ENCODE results near the gene COX20.
"Not testable (repeated sequence)": the region's sequence is repeated elsewhere in the genome, so short reads cannot be mapped to it uniquely, and the experiment has no call there.

COX20 gene

DNA sequence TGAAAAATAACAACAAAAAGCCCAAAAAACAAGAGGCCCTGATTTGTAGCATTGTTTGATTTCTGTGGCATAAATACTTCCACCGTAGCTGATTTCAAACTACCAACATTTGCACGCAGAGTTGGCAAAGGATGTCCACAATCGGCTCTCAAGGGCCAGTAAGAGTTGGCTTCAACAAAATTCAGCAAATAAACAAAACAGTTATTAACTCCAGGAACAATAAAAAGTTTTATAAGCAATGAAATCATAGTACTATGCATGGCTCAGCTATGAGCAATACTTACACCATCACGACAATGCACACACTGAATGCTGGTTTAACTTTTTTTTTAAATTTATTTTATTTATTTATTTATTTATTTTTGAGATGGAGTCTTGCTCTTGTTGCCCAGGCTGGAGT is 8.7 kb upstream of the COX20 start:
- no peak for DNase-seq

DNA sequence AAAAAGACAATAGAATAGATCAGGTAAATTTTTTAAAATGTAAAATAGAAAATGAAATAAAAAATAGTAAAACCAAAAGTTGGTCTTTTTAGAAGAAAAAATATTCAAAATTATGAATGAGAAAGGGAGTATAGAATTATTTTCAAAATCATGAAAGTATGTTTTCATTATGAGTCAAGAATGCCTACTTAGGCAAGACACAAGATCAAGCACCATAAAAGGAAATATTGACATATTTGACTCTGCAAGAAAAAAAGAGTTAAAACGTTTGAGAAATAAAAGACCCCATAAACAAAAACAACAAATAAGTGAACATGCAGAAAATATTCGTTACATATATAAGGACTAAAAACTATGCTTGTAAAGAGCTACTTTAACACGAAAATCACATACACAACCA is 4.8 kb upstream of the COX20 start:
- no peak for DNase-seq

GRCh38 chr1:244833260-244833659 is 2.2 kb upstream of the COX20 start:
- DNase-seq: not testable (repeated sequence)

GRCh38 chr1:244833734-244834542 is 1.5 kb upstream of the COX20 start:
- peak; percentile 60 for DNase-seq

- peak; percentile 98 for DNase-seq
These were observed 749 bp upstream of the COX20 start for GRCh38 chr1:244834543-244835275.

DNA sequence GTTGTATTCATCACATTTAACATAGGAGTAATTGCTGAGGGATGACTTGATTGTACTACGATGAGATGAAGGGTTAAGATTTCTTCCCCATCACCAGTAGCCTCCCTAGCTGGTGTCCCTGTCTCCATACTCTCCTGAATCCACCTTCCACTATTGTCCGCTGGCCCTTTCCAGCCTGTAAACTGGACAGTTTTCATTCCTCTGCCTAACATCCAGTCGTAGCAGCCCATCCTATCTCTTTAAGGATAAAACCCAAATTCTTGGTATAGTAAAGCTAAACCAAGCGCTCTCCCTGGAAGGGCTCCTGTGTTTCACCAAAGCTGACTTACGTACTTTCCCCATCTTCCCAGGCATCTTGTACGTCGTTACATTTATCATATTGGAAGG is 670 bp downstream of the COX20 start:
- DNase-seq: no peak

GRCh38 chr1:244836584-244836983 is 1.1 kb downstream of the COX20 start:
- no peak for DNase-seq

- DNase-seq: no peak
These were observed 2.3 kb downstream of the COX20 start for GRCh38 chr1:244837597-244838258.

DNA sequence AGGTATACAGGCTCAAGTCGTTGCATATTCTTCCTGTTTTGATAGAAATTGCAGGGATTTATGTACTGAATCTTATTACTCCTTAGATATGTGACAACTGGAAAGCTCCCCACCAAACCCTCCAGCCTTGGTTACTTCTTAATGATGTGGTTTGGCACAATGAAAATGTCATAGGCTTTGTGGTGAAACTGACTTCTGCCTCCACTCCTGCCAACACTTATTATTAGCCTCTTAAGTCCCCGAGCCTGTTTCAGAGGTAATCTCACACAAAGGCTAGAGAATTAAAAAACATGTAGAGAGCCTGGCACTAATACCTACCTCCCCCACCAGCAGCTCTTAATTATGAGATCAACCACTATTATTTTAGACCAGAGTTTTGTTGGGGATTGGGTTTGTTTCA is 4.2 kb downstream of the COX20 start:
- no peak for DNase-seq

GRCh38 chr1:244840219-244840794 is 4.8 kb downstream of the COX20 start:
- DNase-seq: no peak

- no peak for DNase-seq
These were observed 5.9 kb downstream of the COX20 start for GRCh38 chr1:244841273-244841927.

- no peak for DNase-seq
These were observed 7.9 kb downstream of the COX20 start for GRCh38 chr1:244843148-244843978.

- no peak for DNase-seq
These were observed 9.0 kb downstream of the COX20 start for GRCh38 chr1:244844155-244845121.

GRCh38 chr1:244846653-244847052 is 11.2 kb downstream of the COX20 start:
- DNase-seq: no peak

- no peak for DNase-seq
These were observed 13.9 kb downstream of the COX20 start for GRCh38 chr1:244849189-244849866.

DNA sequence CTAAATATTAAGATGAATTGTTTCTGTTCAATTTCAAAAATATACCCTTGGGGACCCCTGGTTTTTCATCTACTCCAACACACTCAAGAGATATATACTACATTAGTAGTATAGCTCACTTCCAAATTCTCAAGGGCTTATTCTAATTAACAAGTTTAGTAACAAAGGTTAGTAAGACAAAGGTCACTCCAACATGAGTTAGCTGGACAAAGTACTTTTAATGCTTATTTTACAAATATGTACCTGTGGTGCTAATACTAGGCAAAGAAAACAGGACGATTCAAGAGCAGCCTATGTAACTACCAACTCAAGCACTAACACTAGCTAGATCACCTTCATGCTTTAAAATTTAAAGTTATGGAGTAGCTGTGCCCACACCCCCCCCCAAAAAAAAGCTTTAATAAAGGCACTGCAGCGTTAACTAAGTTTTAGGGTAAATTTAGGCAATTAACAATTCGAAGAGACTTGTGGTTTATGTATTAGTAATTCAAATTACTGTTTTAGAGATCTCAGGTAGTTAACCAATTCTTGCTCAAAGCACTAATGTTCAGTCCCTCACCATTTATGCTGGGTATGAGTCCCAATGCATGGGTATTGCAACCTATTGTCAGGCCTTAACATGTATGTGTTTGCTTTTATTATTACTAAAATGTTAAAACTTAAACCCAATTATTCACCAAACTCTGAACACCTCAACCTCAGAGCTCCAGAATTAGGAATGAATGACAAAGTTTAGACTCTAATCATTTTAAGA is 14.8 kb downstream of the COX20 start:
- DNase-seq: no peak

GRCh38 chr1:244850896-244851295 is 15.4 kb downstream of the COX20 start:
- no peak for DNase-seq

GRCh38 chr1:244851546-244852231 is 16.2 kb downstream of the COX20 start:
- DNase-seq: no peak

DNA sequence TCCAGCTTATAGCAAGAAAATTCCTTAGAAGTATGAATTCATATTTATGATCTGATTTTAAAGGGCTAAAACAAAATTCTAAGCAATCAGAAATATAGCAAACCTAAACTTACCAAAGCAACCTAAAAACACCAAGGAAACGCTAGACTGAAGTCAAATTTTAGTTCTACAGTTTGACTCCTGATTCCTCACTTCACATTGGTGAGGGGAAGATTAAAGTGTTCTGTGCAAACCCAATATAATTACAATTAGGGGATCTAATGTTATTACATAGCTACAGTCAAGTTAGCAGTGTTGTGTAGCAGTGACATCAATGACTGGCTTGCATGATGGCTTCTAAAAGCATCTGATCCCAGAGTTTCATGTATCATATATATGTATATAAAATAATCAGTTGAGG is 17.2 kb downstream of the COX20 start:
- no peak for DNase-seq
